ENCODE results near the gene MYCBP2.

DNA sequence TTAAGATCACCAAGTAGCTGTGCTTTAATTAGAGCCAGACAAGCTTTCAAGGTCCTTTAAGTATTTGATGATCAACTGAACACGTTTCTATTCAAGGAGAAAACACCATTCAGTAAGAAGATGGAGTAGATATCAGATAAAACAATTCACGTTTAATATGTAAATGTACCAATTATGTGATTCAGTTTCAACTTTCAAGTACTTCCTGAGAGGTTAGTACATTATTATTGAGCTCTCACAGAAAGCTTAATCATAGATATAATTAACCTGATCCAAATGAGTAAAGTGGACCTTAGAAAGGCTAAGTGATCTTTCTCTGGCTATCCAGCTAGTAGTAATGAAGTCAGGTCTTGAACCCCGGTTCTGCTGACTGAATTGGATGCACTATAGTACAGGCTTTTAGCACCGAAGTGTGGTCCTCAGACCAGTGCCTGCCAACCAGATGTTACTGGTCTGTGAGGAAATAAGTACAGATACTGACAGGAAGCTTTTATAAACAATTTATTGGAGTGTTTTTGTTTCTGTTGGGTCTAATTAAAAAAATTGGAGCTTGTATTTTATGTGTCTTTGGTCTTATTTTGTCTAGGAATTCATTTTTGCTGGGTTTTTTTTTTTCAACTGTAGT, 324.8 kb downstream of the MYCBP2 start:
- TF ChIP-seq, protein P1, sequence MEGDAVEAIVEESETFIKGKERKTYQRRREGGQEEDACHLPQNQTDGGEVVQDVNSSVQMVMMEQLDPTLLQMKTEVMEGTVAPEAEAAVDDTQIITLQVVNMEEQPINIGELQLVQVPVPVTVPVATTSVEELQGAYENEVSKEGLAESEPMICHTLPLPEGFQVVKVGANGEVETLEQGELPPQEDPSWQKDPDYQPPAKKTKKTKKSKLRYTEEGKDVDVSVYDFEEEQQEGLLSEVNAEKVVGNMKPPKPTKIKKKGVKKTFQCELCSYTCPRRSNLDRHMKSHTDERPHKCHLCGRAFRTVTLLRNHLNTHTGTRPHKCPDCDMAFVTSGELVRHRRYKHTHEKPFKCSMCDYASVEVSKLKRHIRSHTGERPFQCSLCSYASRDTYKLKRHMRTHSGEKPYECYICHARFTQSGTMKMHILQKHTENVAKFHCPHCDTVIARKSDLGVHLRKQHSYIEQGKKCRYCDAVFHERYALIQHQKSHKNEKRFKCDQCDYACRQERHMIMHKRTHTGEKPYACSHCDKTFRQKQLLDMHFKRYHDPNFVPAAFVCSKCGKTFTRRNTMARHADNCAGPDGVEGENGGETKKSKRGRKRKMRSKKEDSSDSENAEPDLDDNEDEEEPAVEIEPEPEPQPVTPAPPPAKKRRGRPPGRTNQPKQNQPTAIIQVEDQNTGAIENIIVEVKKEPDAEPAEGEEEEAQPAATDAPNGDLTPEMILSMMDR (conservative IDR thresholded peaks at IDR 0.05 in 1 of 2, IDR thresholded peaks at IDR 0.05 in 1 of 2; ENCODE audit: low read depth in 1 of 2, low read length in 2 of 2) = no peak
- TF ChIP-seq EZH2 (IDR thresholded peaks at IDR 0.05; ENCODE audit: low read length, missing control alignments) = no peak

Data from fibroblast of lung (primary cell).